T-helper 9 cell (primary cell): ENCODE results near the gene MOCS1.

Source experiments
- DNase-seq: peaks from one replicate; pipeline ENCODE4 v3.0.0-alpha.2; 2020

The MOCS1 gene

DNA sequence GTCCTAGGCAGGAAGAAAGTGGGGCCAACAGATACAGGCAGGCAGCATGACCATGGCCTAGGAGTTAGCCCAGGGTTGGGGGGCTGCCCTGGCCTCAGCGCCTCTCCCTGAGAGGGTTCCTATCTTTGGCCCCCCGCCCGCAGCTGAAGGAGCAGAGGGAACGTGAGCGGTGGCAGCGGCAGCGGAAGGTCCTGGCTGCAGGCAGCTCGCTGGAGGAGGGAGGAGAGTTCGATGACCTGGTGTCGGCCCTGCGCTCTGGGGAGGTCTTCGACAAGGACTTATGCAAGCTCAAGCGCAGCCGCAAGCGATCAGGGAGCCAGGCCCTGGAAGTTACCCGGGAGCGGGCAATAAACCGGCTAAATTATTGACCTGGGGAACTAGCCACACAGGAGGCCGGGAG, 32.6 kb downstream of the MOCS1 start:
- DNase-seq = no peak

DNA sequence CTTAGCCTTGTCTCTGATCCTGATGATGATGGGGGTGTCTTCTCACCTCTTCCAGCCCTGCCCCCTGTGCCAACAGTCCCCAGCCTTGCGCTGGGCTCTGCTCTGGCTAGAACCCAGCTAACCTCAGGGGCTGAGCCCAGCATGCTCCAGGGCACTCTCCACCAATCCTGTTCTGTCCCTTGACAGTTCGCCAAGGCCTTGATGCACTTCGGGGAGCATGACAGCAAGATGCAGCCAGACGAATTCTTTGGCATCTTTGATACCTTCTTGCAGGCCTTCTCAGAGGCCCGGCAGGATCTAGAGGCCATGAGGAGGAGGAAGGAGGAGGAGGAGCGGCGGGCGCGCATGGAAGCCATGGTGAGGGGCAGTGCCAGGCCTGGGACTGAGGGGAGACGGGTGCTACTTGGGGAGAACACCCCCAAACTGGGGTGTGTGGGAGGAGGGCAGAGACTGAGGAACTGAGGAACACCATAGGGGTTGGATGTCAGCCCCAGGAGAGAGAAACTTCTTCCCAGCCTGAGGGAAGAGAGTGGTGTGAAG, 33.1 kb downstream of the MOCS1 start:
- no peak for DNase-seq

DNA sequence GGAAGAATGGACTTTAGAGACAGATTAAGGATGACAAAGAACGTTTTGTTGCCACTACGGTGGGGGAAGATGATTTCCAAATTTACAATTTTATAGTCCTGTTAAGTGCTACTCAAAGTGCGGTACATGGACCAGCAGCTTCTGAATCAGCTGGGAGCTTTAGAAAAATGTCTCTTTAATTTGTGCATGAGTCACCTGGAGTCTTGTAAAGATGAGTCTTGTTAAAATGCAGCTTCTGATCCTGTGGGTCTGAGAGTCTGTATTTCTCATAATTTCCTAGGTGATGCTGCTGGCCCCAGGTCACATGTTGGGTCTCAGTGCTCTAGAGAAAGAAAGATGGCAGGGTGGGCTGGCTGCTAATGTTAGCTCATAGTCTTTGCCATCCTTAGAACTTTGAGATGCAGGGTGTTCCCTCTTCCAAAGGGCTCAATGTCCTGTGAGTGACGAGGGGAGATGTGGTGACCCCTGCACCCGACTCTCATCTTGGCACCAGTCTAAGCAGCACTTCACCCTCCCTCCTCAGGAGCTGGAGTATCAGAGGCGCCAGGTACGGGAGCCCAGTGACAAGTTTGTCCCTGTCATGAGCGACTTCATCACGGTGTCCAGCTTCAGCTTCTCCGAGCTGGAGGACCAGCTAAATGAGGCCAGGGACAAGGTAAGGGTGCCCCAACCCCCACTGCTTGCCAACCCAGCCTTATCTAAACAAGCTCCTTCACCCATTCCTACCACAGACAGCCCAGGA, 34.5 kb downstream of the MOCS1 start:
- no peak for DNase-seq

DNA sequence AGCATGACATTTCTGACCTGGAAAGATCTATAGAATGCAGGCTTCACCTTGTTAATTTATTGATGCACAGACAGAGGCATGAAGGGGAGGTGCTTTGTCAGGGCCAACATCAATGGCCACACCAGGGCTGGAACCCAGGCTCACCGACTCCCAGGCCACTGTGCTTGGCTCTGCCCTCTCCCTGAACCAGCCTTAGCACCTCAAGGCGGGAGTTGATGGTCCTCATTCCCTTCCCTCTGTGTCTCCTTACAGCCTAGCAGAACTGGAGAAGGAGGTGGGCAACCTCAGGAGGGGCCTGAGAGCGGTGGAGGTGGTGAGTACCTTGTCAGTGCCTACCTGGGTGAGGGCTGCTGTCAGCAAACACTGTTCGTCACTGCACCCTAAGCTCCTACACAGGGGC, 35.6 kb downstream of the MOCS1 start:
- no peak for DNase-seq

DNA sequence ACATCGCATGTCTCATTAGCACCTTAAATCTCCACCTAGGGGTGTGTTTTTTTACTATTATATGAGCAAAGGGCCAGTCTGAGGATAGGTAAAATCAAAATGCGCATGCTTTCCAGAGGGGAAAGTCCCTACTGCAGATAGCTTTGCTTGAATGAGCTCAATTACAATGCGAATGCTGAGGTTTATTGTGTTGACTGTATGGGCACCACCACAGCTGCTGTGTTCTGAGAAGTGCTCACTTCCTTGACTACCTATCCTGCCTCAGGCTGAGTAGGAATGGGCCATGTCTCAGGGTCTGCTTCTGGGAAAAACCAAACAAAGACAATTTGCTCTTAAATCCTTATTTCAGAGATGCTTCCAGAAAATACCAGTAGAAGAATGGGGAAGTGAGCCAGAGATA, 36.6 kb downstream of the MOCS1 start:
- no peak for DNase-seq

DNA sequence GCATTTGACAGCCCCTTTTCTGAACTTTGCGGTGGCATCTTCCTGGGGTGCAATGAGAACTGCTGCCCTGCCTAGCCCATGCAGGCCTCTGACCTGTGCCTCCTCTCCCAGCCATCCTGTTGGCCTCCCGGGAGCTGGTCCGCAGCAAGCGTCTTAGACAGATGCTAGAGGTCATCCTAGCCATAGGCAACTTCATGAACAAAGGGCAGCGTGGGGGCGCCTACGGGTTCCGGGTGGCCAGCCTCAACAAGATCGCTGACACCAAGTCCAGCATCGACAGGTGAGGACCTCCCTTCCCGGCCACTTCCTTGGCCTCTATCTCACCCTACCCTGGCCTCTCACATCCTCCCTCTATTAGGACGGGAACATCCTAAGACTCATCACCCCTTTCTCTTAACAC, 37.6 kb downstream of the MOCS1 start:
- no peak for DNase-seq

DNA sequence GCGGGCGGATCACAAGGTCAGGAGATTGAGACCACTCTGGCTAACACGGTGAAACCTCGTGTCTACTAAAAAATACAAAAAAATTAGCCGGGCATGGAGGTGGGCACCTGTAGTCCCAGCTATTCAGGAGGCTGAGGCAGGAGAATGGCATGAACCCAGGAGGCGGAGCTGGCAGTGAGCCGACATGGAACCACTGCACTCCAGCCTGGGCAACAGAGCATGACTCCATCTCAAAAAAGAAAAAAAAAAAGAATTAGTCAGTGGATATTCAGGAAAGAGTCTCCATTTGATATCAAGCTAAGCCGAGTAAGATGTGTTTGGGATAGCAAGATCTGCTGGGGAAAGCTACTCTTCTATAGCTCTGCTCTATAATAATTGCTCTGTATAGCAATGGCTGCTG, 41.0 kb downstream of the MOCS1 start:
- no peak for DNase-seq

DNA sequence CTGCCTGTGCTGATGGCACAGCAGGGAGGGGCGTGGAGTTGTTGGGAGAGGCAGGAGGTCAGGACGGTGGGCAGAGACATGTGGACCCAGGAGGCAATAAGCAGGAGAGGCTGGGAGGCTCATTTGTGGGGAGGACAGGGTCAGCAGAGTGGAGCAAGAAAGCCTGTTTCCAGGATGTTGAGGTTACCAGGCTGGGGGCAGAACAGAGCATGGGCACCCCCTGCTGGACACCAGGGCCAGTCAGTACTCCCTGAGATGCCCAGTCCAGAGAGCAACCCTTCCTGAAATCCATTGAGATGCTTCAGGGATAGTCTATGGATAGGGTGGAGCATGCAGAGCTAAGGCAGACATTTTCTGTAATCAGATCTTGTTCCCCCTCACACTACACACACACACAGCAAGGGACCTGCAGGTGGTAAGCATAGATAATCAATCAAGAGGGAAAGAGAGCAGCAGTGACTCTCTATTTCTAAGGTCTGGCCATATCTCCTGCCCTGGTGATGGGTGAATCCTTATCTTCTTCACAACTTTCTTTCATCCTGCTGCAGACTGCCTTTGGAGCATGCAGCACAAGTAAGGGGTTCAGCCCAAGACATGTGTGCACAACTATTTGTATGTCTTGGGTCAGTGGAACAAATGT, 41.7 kb downstream of the MOCS1 start:
- no peak for DNase-seq

DNA sequence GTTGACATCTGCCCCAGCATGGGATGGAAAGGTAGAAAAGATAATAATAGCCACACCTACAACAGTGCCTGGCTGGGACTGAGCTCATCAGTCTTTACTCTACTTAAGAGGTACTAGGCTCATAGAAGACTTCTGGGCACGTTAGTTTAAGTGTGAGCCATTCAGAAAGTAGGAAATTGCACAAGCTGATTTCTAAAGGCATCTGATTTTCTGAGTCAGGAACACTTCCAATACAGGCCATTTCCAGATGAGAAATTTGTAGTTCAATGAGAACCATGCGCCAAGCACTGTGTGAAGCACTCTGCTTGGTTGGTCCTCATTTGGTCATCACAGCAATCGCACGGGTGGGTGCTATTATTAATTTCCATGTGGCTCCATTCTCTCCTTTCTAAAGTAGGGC, 42.3 kb downstream of the MOCS1 start:
- DNase-seq = no peak

DNA sequence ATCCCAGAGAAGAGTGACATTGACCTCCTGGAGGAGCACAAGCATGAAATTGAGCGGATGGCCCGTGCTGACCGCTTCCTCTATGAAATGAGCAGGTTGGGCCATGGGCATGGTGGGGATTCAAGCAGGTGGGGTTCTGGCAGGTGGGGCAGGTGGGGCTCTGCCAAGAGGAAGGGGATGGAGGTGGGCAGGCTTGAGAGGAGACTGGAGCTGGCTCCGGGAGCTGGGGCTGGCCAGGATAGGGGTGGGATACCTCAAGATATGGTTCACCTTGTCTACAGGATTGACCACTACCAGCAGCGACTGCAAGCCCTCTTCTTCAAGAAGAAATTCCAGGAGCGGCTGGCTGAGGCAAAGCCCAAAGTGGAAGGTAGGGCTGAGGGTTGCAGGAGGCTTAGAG, 42.9 kb downstream of the MOCS1 start:
- no peak for DNase-seq

DNA sequence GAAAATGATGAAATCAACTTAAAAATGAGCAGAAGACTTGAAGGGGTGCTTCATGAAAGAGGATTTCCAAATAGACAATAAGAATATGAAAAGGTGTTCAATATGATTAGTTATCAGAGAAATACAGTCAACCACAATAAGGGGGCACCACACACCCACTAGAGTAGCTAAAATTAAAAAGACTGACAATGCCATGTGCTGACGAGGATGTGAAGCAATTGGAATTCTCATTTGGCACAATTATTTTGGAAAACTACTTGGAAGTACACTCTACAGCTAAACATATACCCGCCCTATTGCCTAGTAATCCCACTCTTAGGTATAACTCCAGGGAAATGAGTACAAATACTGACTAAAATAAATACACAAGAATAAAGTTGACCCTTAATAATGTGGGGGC, 45.0 kb downstream of the MOCS1 start:
- DNase-seq = no peak

DNA sequence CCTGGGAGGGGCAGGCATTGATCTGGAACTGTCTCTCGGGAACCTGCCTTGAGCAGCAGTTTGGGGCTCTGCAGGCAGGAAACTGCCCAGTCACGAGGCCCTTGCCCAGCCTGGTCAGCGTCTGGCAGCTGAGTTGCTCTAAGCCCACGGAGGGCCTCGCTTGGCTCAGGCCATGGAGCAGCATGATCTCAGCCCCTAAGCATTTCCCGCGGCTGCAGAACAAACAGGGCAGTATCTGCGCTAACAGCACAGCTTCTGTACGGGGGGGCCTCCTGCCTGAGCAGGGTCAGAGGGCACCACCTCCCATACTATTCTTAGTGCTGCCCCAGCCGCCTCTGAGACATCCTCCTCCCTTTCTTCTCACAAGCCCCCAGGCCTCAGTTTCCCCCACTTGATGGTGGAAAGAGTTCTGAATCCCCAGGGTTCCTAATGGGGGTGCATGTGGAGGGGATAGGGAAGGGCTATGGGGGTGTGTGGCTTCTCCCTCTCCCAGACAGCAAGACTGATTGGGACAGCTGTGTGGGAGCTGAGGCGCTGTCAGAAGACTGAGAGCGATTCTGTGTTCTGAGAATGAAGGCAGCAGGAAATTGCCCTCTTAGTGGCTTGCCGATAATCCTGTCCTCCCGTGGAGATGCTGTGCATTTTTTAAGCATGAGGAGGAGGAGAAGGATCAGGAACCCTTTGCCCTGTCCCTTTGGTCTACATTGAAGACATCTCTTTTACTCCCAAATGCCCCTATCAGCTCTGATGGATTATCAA, 46.4 kb downstream of the MOCS1 start:
- DNase-seq = no peak

DNA sequence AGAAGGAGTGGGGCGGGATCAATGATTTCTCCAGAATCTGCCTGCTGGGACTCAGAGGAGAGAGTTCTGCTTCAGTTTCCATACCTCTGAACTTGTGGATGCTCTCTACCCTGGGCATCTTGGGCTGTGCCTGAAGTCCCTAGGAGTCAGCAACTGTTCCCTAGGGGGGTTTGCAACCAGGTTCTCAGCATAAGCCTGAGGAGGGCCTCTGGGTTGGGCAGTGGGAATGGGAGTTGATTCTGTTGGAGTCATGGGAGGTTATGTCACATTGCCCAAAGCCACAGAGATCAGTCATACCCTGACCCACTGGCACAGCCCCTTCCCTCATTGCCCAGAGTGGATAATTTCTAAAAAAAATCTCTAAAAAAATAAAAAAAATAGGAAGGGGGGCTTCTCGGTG, 47.4 kb downstream of the MOCS1 start:
- DNase-seq = no peak

DNA sequence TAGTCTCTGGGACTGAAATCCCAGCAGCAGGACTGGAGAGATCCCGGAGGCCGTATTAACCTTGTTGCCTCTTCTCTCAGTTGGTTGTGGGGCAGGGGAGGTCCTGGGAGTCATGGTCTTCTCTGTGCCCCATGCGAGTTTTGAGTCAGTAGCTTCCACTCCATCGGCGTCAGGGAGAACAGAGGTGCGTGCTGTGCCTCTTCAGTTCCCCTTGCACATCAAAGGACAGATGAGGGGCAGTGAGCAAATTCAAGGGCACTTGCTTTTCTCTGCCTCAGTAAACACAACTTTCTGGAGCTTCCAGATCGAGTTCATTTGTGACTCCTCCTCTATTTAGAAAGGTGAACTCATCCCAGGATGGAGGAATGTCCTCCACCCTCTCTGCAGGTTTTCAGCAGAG, 48.6 kb downstream of the MOCS1 start:
- no peak for DNase-seq

DNA sequence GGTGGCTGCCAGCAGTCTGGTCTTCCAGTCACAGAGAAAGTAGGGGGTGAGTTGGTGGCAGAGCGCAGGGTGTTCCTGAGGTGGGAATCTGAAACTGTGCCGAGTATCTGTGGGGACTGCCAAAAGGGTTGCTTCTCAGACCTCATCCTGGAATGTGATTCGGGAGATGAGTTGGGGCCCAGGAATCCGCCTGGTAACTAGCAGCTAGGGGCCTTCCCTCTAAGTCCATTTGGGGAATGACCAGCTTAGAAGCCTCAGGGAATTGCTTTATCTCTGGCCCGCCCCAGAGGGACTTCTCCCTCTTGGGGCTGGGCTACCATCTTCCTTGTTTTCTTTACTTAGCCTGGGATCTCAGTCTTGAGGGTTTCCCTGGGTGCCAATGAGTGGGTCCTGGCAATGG, 49.6 kb downstream of the MOCS1 start:
- DNase-seq = no peak

DNA sequence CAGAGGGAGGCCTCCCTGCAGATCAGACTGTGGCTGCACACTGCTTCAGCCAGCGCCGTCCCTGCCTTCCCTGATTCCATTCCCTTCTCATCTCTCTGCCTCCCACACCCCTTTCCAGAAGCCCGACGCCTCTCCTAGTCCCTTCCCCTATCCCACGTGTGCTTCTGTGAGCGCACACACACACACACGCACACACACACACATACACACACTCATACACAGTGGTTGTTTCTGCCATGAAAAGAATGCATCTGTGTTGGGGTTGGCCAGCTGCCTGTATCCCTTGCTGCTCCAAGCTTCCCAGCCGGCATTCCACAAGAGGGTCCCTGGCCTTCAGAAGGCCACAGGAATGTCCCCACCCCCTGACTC, 51.7 kb downstream of the MOCS1 start:
- no peak for DNase-seq

DNA sequence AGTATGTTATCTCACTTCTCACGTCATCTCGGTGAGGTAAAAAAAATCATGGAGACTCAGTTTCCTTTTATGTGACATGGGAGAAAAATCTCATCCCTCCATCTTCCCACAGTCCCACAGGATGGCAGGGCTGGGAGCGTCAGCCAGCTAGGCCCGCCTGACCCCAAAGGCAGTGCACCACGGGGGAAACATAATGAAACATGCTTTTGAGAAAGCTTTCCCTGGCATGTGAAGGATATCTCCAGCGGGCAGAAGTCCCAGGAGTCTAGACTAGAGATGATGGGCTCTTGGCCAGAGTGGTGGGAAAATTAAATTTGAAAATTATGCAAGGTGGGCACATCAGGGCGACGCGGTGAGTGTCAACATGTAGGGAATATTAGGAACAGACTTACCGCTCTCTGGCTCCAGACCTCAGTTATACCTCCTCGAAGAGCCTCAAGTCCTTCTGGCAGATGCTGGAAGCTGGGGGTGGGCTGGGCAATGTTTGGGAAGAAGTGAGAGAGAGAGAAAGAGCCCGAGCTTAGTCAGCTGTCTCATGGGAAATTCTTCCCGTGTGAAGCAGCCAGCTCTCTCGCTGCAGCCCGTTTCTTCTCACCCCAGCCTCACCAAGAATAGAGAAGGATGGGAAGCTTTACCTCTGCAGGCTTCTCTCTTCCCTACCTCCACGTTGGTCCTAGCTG, 52.3 kb downstream of the MOCS1 start:
- DNase-seq = no peak

DNA sequence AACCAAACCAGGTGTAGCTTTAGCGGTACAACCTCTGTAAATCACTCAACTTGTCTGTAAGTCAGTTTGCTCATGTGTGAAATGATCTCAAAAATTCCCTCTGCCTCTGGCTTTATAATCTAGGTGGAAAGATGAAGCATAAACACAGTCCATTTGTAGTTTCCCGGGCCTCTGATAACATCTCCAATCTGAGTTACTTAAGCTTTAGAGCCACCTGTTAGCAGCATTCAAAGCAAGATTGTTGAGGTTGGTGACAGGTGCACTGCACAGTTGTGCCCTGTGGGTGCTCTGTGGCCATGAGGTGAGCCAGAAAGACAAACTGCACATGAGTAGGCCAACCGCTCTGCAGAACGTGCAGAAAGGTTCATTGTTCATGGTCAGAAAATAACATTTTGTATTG, 53.7 kb downstream of the MOCS1 start:
- DNase-seq = no peak

DNA sequence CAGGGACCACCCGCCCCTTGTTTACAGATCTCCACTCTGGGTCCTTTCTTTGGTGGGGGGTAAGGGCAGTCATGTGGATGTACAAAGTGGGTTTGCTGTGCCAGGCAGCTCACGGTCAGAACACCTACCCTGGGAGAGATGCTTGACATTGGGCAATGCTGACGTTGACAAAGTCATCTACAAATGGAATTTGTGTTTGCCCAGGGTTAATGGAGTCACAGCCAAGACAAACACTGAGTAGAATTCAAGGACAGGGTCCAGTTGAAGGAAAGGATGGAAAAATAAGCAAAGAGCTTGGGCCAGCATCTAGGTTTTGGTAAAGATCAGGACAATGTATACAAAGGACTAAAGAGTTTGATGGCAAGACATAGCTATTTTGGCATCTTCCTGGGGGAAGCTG, 54.7 kb downstream of the MOCS1 start:
- no peak for DNase-seq

DNA sequence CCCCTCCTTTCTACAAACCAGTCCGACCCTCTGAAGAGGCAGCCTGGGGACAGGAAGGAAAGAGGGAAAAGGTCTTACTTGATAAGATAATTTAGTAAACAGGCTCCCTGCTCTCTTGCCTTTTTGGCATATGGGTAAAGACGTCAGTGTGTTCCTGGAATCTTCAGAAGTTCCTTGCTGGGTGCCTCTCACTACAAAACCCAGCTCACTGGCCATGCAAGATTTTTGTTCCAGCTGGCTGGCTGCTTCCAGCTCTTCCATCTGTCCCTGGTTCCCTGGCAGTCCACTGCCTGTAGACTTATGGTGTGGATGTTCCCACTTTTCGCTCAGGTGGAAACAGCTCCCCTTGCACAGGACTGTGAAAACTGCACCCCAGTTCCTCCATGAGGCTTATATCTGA, 57.4 kb downstream of the MOCS1 start:
- no peak for DNase-seq

DNA sequence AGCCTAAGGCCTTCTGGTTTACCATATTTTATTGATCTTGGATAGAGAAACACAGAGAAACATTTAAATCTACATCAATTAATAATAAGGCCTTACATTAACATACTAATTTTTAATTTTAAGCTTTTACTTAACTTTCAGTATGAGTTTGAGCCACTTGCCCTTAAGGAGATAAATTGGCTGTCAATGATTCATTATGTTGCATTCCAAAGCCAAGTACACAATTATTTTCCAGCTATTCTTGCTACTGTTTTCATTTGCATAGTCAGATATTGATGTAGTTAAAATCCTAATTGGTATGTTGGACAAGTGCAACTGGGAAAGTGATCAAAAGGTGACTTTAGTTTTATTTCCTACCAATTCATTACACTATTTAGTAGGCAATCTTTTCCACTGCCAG, 58.2 kb downstream of the MOCS1 start:
- DNase-seq = no peak

DNA sequence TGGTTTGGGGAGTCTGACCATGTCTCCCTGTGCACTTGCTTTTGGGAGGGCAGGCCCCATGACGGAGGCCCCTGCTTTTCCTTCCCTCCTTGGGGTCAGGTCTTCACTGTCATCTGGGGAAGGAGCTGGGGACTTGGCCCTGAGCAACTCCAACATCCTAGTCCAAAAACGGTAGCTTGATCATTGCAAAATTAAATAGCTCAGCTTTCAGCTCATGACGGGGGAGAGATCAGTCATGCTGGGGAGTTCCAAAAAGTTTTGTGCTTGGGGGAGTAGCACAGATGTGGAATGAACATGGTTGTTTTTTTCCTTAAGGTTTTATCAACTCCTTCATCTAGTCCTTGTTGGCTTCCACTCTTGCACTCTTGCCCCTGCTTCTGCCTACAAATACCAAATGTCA, 60.8 kb downstream of the MOCS1 start:
- no peak for DNase-seq

DNA sequence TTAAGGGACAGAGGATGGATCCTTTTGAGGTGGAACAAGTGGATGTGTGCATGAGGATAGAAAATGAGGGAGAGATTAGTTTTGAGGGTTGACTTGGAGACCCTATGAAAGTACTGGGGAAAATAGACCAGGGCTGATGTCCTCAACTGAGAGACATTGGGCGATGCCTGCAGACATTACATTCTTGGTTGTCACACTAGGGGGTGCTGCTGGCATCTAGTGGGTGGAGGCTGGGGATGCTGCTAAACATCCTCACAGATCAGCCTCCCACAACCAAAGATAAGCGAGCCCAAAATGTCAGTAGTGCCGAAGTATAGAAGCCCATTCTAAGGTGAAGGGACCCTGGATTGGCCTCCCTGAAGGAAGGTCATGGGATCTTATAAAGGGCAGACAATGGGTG, 63.3 kb downstream of the MOCS1 start:
- no peak for DNase-seq
